Panc1 (cell line): Measurements from ENCODE around the gene ROCK2.

Experiments used
- POLR2AphosphoS5 ChIP-seq: IDR thresholded peaks from 2 replicates; pipeline ENCODE4 v1.6.1; 2012; ENCODE audit warnings: mild to moderate bottlenecking, low read depth, low read length, moderate library complexity
- SIN3A ChIP-seq: IDR thresholded peaks from 2 replicates; pipeline ENCODE4 v1.6.1; 2012; ENCODE audit warnings: low read depth, mild to moderate bottlenecking, low read length, moderate library complexity, borderline replicate concordance; ENCODE audit not compliant: insufficient read depth
- TF ChIP-seq, protein P1 (sequence below): fragments of 450-650 bp; IDR thresholded peaks from 2 replicates; pipeline ENCODE4 v1.5.1; 2017; ENCODE audit warnings: mild to moderate bottlenecking
- TF ChIP-seq, protein P2 (sequence below), 2 experiments: IDR thresholded peaks; 2 replicates each; pipeline ENCODE4 v1.6.1; 2011 to 2012; ENCODE audit warnings: low read depth in 2 of 2, control low read depth in 1 of 2, low read length in 1 of 2, mild to moderate bottlenecking in 1 of 2, moderate library complexity in 1 of 2; ENCODE audit not compliant: insufficient read depth in 1 of 2

DNA sequence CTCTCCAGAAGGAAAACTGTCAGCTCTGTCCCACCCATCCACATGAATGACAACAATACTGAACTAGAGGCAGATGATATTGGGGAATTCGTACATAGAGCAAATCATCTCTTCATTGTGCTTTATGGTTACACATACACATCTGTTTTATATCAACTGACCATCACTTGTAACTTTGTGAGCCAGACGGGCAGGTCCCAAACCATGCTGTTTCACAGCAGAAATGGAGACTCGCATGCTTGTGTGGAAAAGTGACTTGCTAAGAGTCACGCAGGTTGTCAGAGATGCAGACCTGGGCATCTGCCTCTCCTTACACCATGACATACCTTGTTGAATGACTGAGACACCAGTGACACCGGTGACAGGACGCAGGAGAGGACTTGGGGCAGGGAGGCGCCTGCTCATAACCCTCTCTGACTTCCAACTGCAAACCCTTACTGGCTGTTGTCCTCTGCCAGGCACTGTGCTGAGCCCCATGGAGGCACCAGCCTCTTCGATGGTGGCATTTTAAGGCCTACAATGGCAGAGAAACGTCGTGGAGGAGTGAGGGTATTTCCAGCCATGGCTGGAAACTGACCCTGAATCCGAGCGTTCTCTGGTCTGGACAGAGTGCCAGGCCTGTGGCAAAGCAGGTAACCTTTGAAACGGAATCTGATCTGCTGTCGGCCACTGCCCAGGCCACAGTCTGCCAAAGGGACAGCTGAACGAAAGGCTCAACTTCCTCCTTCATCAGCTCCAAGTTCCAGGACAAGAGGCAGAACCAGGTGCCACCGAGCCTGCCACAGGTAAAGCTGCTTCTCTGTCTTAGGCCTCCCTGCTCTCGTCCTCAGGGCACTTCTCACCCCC, 26.9 kb upstream of the ROCK2 start:
- TF ChIP-seq, protein P1, sequence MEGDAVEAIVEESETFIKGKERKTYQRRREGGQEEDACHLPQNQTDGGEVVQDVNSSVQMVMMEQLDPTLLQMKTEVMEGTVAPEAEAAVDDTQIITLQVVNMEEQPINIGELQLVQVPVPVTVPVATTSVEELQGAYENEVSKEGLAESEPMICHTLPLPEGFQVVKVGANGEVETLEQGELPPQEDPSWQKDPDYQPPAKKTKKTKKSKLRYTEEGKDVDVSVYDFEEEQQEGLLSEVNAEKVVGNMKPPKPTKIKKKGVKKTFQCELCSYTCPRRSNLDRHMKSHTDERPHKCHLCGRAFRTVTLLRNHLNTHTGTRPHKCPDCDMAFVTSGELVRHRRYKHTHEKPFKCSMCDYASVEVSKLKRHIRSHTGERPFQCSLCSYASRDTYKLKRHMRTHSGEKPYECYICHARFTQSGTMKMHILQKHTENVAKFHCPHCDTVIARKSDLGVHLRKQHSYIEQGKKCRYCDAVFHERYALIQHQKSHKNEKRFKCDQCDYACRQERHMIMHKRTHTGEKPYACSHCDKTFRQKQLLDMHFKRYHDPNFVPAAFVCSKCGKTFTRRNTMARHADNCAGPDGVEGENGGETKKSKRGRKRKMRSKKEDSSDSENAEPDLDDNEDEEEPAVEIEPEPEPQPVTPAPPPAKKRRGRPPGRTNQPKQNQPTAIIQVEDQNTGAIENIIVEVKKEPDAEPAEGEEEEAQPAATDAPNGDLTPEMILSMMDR = no peak
- TF ChIP-seq POLR2AphosphoS5 (no peak), SIN3A (no peak)
- TF ChIP-seq, protein P2, sequence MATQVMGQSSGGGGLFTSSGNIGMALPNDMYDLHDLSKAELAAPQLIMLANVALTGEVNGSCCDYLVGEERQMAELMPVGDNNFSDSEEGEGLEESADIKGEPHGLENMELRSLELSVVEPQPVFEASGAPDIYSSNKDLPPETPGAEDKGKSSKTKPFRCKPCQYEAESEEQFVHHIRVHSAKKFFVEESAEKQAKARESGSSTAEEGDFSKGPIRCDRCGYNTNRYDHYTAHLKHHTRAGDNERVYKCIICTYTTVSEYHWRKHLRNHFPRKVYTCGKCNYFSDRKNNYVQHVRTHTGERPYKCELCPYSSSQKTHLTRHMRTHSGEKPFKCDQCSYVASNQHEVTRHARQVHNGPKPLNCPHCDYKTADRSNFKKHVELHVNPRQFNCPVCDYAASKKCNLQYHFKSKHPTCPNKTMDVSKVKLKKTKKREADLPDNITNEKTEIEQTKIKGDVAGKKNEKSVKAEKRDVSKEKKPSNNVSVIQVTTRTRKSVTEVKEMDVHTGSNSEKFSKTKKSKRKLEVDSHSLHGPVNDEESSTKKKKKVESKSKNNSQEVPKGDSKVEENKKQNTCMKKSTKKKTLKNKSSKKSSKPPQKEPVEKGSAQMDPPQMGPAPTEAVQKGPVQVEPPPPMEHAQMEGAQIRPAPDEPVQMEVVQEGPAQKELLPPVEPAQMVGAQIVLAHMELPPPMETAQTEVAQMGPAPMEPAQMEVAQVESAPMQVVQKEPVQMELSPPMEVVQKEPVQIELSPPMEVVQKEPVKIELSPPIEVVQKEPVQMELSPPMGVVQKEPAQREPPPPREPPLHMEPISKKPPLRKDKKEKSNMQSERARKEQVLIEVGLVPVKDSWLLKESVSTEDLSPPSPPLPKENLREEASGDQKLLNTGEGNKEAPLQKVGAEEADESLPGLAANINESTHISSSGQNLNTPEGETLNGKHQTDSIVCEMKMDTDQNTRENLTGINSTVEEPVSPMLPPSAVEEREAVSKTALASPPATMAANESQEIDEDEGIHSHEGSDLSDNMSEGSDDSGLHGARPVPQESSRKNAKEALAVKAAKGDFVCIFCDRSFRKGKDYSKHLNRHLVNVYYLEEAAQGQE (IDR thresholded peaks at IDR 0.05; ENCODE audit: insufficient read depth in 1 of 2, low read depth in 2 of 2, low read length in 1 of 2) = no peak
